IMR-90 (cell line): ENCODE results near the gene CDKN1C. TPM values are rescaled to one million over a fixed set of nuclear protein-coding genes. Genes with fewer than 3 reads are reported as not detected.

Experiments used
- ATAC-seq: fragments of 200-7000 bp; cut with Tn5 transposase; 2 replicates; pipeline ENCODE4 v1.9.1; 2020; ENCODE audit warnings: low read depth, mild to moderate bottlenecking, moderate library complexity
- BruUV-seq: library from RNA; stranded (reverse); fragments of 400-500 nt; replicated peaks from 2 replicates; lab custom pipeline; 2021; lab: Mats Ljungman, UMichigan
- CTCF ChIA-PET: fragments of 300-600 bp; formaldehyde crosslinking; extraction: SDS; loops from one replicate; lab custom pipeline; 2021; ENCODE audit warnings: antibody characterized with exemption; lab: Yijun Ruan, JAX
- POLR2A ChIA-PET: fragments of 300-600 bp; sonication (Branson Sonifier 250); formaldehyde crosslinking; loops from one replicate; lab custom pipeline; 2022; ENCODE audit warnings: antibody characterized with exemption; ENCODE audit not compliant: unreplicated experiment; lab: Charles Lee
- DNase-seq: peaks from one replicate; pipeline ENCODE4 v3.0.0; 2013
- H2AFZ ChIP-seq: replicated peaks from 2 replicates; pipeline ENCODE3; 2013; ENCODE audit warnings: low read length, mild to moderate bottlenecking; ENCODE audit not compliant: poor library complexity
- H2AK5ac ChIP-seq: 2 replicates; pipeline ENCODE4 v1.6.1; 2013; ENCODE audit warnings: low read depth, low read length, inconsistent platforms
- H2AK9ac ChIP-seq: replicated peaks from 2 replicates; pipeline ENCODE3; 2013; ENCODE audit warnings: mild to moderate bottlenecking, low read depth, low read length, moderate library complexity; ENCODE audit not compliant: poor library complexity
- H2BK120ac ChIP-seq: 2 replicates; pipeline ENCODE4 v1.6.1; 2013; ENCODE audit warnings: low read depth, low read length, inconsistent platforms
- H2BK15ac ChIP-seq: 3 replicates; pipeline ENCODE4 v1.6.1; 2013; ENCODE audit warnings: low read depth, low read length, inconsistent platforms
- H2BK20ac ChIP-seq: 2 replicates; pipeline ENCODE4 v1.6.1; 2013; ENCODE audit warnings: low read depth, mild to moderate bottlenecking, inconsistent platforms, low read length, moderate library complexity
- H2BK5ac ChIP-seq: 2 replicates; pipeline ENCODE4 v1.6.1; 2013; ENCODE audit warnings: mild to moderate bottlenecking, low read depth, low read length, inconsistent platforms; ENCODE audit not compliant: poor library complexity, severe bottlenecking
- H3K14ac ChIP-seq: replicated peaks from 2 replicates; pipeline ENCODE4 v1.6.1; 2013; ENCODE audit warnings: low read depth, low read length, inconsistent platforms
- H3K18ac ChIP-seq: 2 replicates; pipeline ENCODE4 v1.6.1; 2013; ENCODE audit warnings: low read depth, low read length, control low read depth
- H3K23ac ChIP-seq: 2 replicates; pipeline ENCODE4 v1.6.1; 2013; ENCODE audit warnings: low read depth, low read length, inconsistent platforms
- H3K27ac ChIP-seq: 2 replicates; pipeline ENCODE4 v1.5.1; 2013; ENCODE audit warnings: mild to moderate bottlenecking, control low read depth, low read length; ENCODE audit not compliant: insufficient read depth
- H3K27me3 ChIP-seq: 2 replicates; pipeline ENCODE4 v1.6.1; 2013; ENCODE audit warnings: low read length; ENCODE audit not compliant: control insufficient read depth, insufficient read depth
- H3K36me3 ChIP-seq: 2 replicates; pipeline ENCODE4 v1.6.1; 2013; ENCODE audit warnings: low read length, mixed read lengths; ENCODE audit not compliant: control insufficient read depth, insufficient read depth
- H3K4ac ChIP-seq: 2 replicates; pipeline ENCODE4 v1.6.1; 2013; ENCODE audit warnings: low read depth, low read length, inconsistent platforms
- H3K4me1 ChIP-seq: 2 replicates; pipeline ENCODE4 v1.6.1; 2013; ENCODE audit warnings: low read length, mixed read lengths; ENCODE audit not compliant: control insufficient read depth, insufficient read depth
- H3K4me2 ChIP-seq: 2 replicates; pipeline ENCODE4 v1.6.1; 2013; ENCODE audit warnings: low read depth, mild to moderate bottlenecking, control low read depth, low read length, moderate library complexity
- H3K4me3 ChIP-seq: 2 replicates; pipeline ENCODE4 v1.5.1; 2013; ENCODE audit warnings: low read depth, mild to moderate bottlenecking, control low read depth, low read length, moderate library complexity; ENCODE audit not compliant: insufficient read depth
- H3K56ac ChIP-seq: 2 replicates; pipeline ENCODE4 v1.6.1; 2013; ENCODE audit warnings: low read length, inconsistent platforms; ENCODE audit not compliant: insufficient read depth; ENCODE audit errors: extremely low read depth
- H3K79me1 ChIP-seq, 2 experiments: 2 replicates each; pipeline ENCODE4 v1.6.1; 2013; ENCODE audit warnings: low read length in 2 of 2, inconsistent platforms in 1 of 2, low read depth in 1 of 2
- H3K9ac ChIP-seq: 2 replicates; pipeline ENCODE4 v1.6.1; 2013; ENCODE audit warnings: low read depth, low read length, control low read depth
- H3K9me1 ChIP-seq: 2 replicates; pipeline ENCODE4 v1.6.1; 2013; ENCODE audit warnings: low read length, inconsistent platforms; ENCODE audit not compliant: insufficient read depth
- H3K9me3 ChIP-seq: 2 replicates; pipeline ENCODE4 v1.6.1; 2013; ENCODE audit warnings: low read length; ENCODE audit not compliant: control insufficient read depth, insufficient read depth
- H4K20me1 ChIP-seq: 2 replicates; pipeline ENCODE4 v1.6.1; 2013; ENCODE audit warnings: low read length, inconsistent platforms; ENCODE audit not compliant: insufficient read depth
- H4K5ac ChIP-seq: 2 replicates; pipeline ENCODE4 v1.6.1; 2013; ENCODE audit warnings: mild to moderate bottlenecking, low read depth, low read length, control low read depth
- H4K8ac ChIP-seq, 2 experiments: 2 replicates each; pipeline ENCODE4 v1.6.1; 2013; ENCODE audit warnings: low read depth in 2 of 2, low read length in 2 of 2, control low read depth in 1 of 2, inconsistent platforms in 1 of 2
- H4K91ac ChIP-seq: 2 replicates; pipeline ENCODE4 v1.6.1; 2013; ENCODE audit warnings: low read depth, low read length, inconsistent platforms; ENCODE audit not compliant: insufficient read depth
- BHLHE40 ChIP-seq: fragments of 150-350 bp; IDR thresholded peaks from 2 replicates; pipeline ENCODE4 v1.6.1; 2016; ENCODE audit warnings: mild to moderate bottlenecking, low read depth, low read length
- CEBPB ChIP-seq: IDR thresholded peaks from 2 replicates; pipeline ENCODE4 v1.6.1; 2012; ENCODE audit warnings: low read depth, low read length, improper control_type of control experiment
- FOS ChIP-seq: fragments of 150-350 bp; IDR thresholded peaks from 2 replicates; pipeline ENCODE4 v1.6.1; 2016; ENCODE audit warnings: low read depth, low read length
- MAFK ChIP-seq: IDR thresholded peaks from 2 replicates; pipeline ENCODE4 v1.6.1; 2012; ENCODE audit warnings: low read depth, low read length, improper control_type of control experiment
- MAZ ChIP-seq: IDR thresholded peaks from 2 replicates; pipeline ENCODE4 v1.6.1; 2012; ENCODE audit warnings: low read depth, mild to moderate bottlenecking, low read length, improper control_type of control experiment, moderate library complexity, borderline replicate concordance
- MXI1 ChIP-seq: IDR thresholded peaks from 2 replicates; pipeline ENCODE4 v1.6.1; 2012; ENCODE audit warnings: low read depth, mild to moderate bottlenecking, low read length, moderate library complexity, borderline replicate concordance
- NFE2L2 ChIP-seq: fragments of 150-350 bp; IDR thresholded peaks from 2 replicates; pipeline ENCODE4 v1.6.1; 2016; ENCODE audit warnings: low read depth, mild to moderate bottlenecking, low read length
- POLR2A ChIP-seq: IDR thresholded peaks from 2 replicates; pipeline ENCODE4 v1.6.1; 2012; ENCODE audit warnings: mild to moderate bottlenecking, low read depth, low read length
- RAD21 ChIP-seq: IDR thresholded peaks from 2 replicates; pipeline ENCODE4 v1.6.1; 2012; ENCODE audit warnings: low read length, improper control_type of control experiment
- RCOR1 ChIP-seq: IDR thresholded peaks from 2 replicates; pipeline ENCODE4 v1.6.1; 2012; ENCODE audit warnings: mild to moderate bottlenecking, low read length, improper control_type of control experiment; ENCODE audit not compliant: insufficient replicate concordance
- SMC3 ChIP-seq: fragments of 150-350 bp; IDR thresholded peaks from 2 replicates; pipeline ENCODE4 v1.6.1; 2016; ENCODE audit warnings: low read depth, mild to moderate bottlenecking, antibody characterized with exemption, low read length, moderate library complexity
- WGBS, 2 experiments: methylation state at CpG; one replicate each; pipeline versions ENCODE4 v1.1.5 to v1.1.7; 2013; ENCODE audit warnings: missing lambda C conversion rate in 2 of 2; ENCODE audit not compliant: insufficient read length in 1 of 2; ENCODE audit errors: extremely low coverage in 2 of 2; 5-methylcytosine and 5-hydroxymethylcytosine counted together
- dilution Hi-C: fragments of 300-500 bp; cut with HindIII; formaldehyde crosslinking; loops from one replicate; pipeline ENCODE4 v1.14.3; 2018; ENCODE audit warnings: low sequenced_read_pairs; ENCODE audit not compliant: unreplicated experiment
- in situ Hi-C: fragments of 300-500 bp; cut with MboI; formaldehyde crosslinking; loops from 3 replicates; pipeline ENCODE4 v1.14.3; 2019; ENCODE audit warnings: low sequenced_read_pairs, inconsistent platforms, mixed read lengths
- intact Hi-C: fragments of 100-400 bp; cut with micrococcal nuclease; formaldehyde crosslinking; loops from 2 replicates; pipeline ENCODE4 v1.10.0; 2022
- polyA plus RNA-seq, 3 experiments: library from polyadenylated mRNA; depleted of rRNA; stranded (reverse); fragments of >200 nt; gene quantifications; 2 replicates each; pipeline ENCODE4 v1.2.3, GENCODE V29; 2012; ENCODE audit warnings: low replicate concordance in 1 of 3
- total RNA-seq: library from RNA; depleted of rRNA; stranded (reverse); fragments of >200 nt; gene quantifications from 2 replicates; pipeline ENCODE4 v1.2.3, GENCODE V29; 2012
- TF ChIP-seq, protein P1 (sequence below): fragments of 150-350 bp; IDR thresholded peaks from 2 replicates; pipeline ENCODE4 v1.6.1; 2017; ENCODE audit warnings: mild to moderate bottlenecking, antibody characterized with exemption, low read length, low read depth
- TF ChIP-seq, protein P2 (sequence below): conservative IDR thresholded peaks from 2 replicates; pipeline ENCODE4 v1.5.1; 2012; ENCODE audit warnings: mild to moderate bottlenecking, low read depth, low read length, improper control_type of control experiment

Gene CDKN1C
- total and polyA plus RNA-seq, 2 of the 4 experiments (the other 2 are of a cell fraction): 1.6 to 3.0 TPM

GRCh38 chr11:2869561-2870427 is 15.8 kb downstream of the CDKN1C start (continued):
- no peak for TF ChIP-seq RAD21

- POLR2A ChIA-PET: no interaction called here
- Histone ChIP-seq H2BK5ac (no peak overlapping the region), H3K4me1 (peaks cover 2% of the 10 kb centered on the region; the same call in 1 of the 2 replicates), H2AK5ac (no peak overlapping the region), H3K18ac (no peak overlapping the region), H3K27me3 (peaks cover 64% of the 10 kb centered on the region), H3K27ac (no peak overlapping the region), H3K36me3 (no peaks in the 10 kb centered on the region), H2BK20ac (no peak overlapping the region), H3K4ac (no peak overlapping the region), H2BK15ac (no peak overlapping the region), H4K5ac (no peak overlapping the region), H3K79me1 (no peaks in the 10 kb centered on the region), H3K56ac (no peak overlapping the region), H4K20me1 (no peaks in the 10 kb centered on the region), H2AFZ (no peak overlapping the region), H3K4me2 (no peak overlapping the region), H2AK9ac (no peak overlapping the region), H3K9me1 (no peaks in the 10 kb centered on the region), H3K4me3 (no peak overlapping the region), H3K9ac (no peak overlapping the region), H3K9me3 (peaks cover 11% of the 10 kb centered on the region), H4K8ac (no peak overlapping the region), H2BK120ac (no peak overlapping the region), H3K23ac (no peak overlapping the region), H4K91ac (no peak overlapping the region), H3K14ac (no peak overlapping the region)
- 41% methylated on average over 26 of the region's 37 CpGs; no CpG with 5 or more reads in 1 of the 2 experiments for WGBS, 2 experiments
- dilution Hi-C loops (no loop called here), in situ Hi-C loops (no loop called here), intact Hi-C loops (no loop called here)
- CTCF ChIA-PET: no interaction called here
- ATAC-seq (no peak), DNase-seq (no peak)
- BruUV-seq: no TSS peak
- no peak for TF ChIP-seq MXI1
- TF ChIP-seq, protein P1, sequence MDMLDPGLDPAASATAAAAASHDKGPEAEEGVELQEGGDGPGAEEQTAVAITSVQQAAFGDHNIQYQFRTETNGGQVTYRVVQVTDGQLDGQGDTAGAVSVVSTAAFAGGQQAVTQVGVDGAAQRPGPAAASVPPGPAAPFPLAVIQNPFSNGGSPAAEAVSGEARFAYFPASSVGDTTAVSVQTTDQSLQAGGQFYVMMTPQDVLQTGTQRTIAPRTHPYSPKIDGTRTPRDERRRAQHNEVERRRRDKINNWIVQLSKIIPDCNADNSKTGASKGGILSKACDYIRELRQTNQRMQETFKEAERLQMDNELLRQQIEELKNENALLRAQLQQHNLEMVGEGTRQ: no peak
- no peak for TF ChIP-seq MAZ
- TF ChIP-seq MAFK: no peak
- TF ChIP-seq, protein P2, sequence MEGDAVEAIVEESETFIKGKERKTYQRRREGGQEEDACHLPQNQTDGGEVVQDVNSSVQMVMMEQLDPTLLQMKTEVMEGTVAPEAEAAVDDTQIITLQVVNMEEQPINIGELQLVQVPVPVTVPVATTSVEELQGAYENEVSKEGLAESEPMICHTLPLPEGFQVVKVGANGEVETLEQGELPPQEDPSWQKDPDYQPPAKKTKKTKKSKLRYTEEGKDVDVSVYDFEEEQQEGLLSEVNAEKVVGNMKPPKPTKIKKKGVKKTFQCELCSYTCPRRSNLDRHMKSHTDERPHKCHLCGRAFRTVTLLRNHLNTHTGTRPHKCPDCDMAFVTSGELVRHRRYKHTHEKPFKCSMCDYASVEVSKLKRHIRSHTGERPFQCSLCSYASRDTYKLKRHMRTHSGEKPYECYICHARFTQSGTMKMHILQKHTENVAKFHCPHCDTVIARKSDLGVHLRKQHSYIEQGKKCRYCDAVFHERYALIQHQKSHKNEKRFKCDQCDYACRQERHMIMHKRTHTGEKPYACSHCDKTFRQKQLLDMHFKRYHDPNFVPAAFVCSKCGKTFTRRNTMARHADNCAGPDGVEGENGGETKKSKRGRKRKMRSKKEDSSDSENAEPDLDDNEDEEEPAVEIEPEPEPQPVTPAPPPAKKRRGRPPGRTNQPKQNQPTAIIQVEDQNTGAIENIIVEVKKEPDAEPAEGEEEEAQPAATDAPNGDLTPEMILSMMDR: no peak
- no peak for TF ChIP-seq NFE2L2
- TF ChIP-seq FOS: no peak
- TF ChIP-seq POLR2A: no peak
- no peak for TF ChIP-seq BHLHE40
- TF ChIP-seq RCOR1: no peak
- TF ChIP-seq RAD21: no peak
- TF ChIP-seq SMC3: no peak
- TF ChIP-seq CEBPB: no peak
Observed at GRCh38 chr11:2869134-2869526, 16.4 kb downstream of the CDKN1C start.
